Fibroblast of the aortic adventitia (primary cell): ENCODE results near the gene HPGDS. TPM values are rescaled to one million over a fixed set of nuclear protein-coding genes. Genes with fewer than 3 reads are reported as not detected.

Experiments used
- DNase-seq: peaks from one replicate; pipeline ENCODE4 v3.0.0-alpha.2; 2010; ENCODE audit warnings: low read depth
- H3K4me3 ChIP-seq: 2 replicates; pipeline ENCODE4 v1.5.1; 2011; ENCODE audit warnings: low read depth, mild to moderate bottlenecking, control low read depth, low read length, moderate library complexity
- total RNA-seq: library from RNA; depleted of rRNA; stranded (reverse); fragments of >200 nt; gene quantifications from 2 replicates; pipeline ENCODE4 v1.2.3, GENCODE V29; 2012; ENCODE audit warnings: low replicate concordance
- TF ChIP-seq, protein P1 (sequence below): IDR thresholded peaks from 2 replicates; pipeline ENCODE4 v1.5.1; 2011; ENCODE audit warnings: mild to moderate bottlenecking, low read length, control low read depth, inconsistent platforms; ENCODE audit not compliant: insufficient read depth

Gene HPGDS
- total RNA-seq, 1 donor, result not detected

- TF ChIP-seq, protein P1, sequence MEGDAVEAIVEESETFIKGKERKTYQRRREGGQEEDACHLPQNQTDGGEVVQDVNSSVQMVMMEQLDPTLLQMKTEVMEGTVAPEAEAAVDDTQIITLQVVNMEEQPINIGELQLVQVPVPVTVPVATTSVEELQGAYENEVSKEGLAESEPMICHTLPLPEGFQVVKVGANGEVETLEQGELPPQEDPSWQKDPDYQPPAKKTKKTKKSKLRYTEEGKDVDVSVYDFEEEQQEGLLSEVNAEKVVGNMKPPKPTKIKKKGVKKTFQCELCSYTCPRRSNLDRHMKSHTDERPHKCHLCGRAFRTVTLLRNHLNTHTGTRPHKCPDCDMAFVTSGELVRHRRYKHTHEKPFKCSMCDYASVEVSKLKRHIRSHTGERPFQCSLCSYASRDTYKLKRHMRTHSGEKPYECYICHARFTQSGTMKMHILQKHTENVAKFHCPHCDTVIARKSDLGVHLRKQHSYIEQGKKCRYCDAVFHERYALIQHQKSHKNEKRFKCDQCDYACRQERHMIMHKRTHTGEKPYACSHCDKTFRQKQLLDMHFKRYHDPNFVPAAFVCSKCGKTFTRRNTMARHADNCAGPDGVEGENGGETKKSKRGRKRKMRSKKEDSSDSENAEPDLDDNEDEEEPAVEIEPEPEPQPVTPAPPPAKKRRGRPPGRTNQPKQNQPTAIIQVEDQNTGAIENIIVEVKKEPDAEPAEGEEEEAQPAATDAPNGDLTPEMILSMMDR, result no peak
- DNase-seq, result no peak
Observed at GRCh38 chr4:94375364-94375763, 32.7 kb upstream of the HPGDS start.

DNA sequence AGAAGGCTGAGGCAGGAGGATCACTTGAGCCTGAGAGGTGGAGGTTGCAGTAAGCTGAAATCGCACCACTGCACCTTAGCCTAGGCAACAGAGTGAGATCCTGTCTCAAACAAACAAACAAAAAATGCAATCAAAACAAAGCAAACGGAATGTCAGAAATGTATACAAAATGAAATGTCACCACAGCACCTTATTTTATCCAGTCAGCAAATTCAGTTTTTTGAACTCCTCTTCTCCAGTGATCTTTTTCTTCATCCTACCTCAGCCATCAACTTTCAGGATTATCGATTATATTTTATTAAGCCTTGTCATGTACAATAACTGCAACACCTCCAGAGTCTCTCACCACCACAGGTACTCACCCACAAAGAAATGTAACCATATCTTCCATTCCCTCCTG lies 31.1 kb upstream of the HPGDS start:
- TF ChIP-seq, protein P1, result no peak
- DNase-seq, result no peak

More at GRCh38 chr4:94375364-94375763, 32.7 kb upstream of the HPGDS start:
- no peak overlapping the region for H3K4me3 ChIP-seq

GRCh38 chr4:94372991-94373390 lies 30.4 kb upstream of the HPGDS start:
- no peak overlapping the region for H3K4me3 ChIP-seq
- no peak for DNase-seq
- TF ChIP-seq, protein P1, result no peak

More for the DNA sequence above, 31.1 kb upstream of the HPGDS start:
- H3K4me3 ChIP-seq, result no peak overlapping the region

DNA sequence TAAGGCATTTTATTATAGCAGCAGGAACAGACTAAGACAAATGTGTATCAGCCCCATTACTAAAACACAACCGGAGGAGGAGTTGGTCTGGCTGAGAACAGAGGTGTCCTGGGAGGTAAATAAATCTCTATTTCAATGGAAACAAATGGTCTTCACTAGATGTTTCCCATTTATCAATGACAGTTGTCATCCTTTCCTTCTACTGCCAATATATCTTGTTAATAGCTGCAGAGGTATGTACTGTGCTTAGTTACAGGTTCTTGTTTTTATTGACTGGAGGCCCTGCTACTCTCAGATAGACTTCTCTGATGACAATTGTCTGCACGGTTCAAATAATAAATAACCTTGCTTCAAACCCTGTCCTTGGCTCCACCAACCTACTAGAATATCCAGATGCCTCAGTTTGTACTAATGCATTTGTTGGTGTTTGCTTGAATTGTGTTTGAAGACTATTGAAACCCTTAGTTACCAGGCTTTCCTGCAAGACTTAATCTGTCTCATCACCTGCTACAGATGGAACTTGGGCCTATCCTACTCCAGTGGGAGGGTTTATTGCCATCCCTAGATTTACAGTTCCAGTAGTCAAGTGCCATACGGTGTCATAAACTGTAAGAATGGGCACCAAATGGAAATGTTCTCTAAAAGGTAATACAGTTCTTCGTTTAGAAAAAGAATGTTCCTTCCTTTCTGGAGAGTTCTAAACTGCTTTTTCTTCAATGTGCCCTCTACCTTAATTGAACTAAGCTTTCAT lies 29.8 kb upstream of the HPGDS start:
- TF ChIP-seq, protein P1, result no peak
- H3K4me3 ChIP-seq, result no peak overlapping the region
- DNase-seq, result no peak

- DNase-seq, result no peak
- TF ChIP-seq, protein P1, result no peak
- H3K4me3 ChIP-seq, result no peak overlapping the region
Observed at GRCh38 chr4:94371290-94371689, 28.7 kb upstream of the HPGDS start.

DNA sequence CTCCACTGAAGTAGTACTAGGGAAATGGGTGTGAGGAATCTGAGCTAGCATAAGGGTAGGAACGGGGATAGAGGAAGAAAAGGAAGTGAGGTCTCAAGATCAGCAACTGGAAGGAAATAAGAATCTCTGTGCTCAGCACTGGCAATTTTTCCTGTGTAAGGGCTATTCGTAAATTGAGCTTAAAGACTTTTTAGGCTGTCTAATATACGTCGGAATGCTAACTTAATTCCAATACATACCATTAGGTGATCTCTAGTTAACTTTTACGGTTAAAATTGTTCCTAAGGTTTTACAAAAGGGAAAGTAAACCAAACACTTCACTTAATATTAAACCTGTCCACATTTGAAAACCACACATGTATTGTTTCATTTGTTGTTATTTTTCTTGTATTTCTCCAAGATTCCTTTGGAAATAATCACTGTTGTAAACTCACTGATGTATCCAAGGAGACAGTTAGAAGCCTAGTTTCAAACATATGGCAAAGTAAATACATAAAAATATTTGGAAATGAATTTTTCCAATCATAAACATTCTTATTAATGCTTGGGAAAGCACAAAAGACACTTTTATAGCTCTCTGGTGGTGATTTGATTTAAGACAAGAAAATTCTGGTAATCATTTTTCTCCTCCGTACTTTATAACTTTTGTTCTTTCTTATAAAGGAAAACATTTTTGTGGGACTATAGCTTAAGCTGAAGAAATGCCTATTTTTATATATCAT lies 28.1 kb upstream of the HPGDS start:
- DNase-seq, result no peak
- no peak overlapping the region for H3K4me3 ChIP-seq

More for the DNA sequence above, 28.1 kb upstream of the HPGDS start:
- TF ChIP-seq, protein P1, result no peak
